HL-60/S4 treated with retinoic acid at 250 ng/mL for 4 days and 3 days (cell line): Measurements from ENCODE around the gene THEM5.

Experiments used
- in situ Hi-C: fragments of 300-500 bp; cut with MboI; formaldehyde crosslinking; loops from 2 replicates; pipeline ENCODE4 v1.7.0; 2022; ENCODE audit warnings: low sequenced_read_pairs

The THEM5 gene

DNA sequence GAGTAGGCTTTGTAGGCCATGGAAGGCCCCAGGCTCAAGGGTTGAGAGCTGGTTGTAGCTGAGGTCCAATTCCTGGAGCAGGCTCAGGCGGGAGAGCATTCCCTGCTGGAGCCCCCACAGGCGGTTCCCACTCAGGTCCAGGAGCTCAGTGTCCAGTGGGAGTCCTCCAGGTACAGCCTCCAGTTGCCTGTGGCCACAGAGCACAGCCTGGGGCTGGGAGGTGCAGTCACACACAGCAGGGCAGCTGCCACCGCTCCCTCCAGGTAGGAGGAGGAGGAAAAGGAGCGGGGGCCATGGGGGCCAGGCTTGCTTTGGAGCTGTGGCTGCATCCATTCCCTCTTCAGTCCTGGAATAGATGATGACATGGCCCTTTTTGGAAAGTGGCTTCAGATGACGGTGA lies 51.1 kb downstream of the THEM5 start:
- in situ Hi-C loops = no loop called here

DNA sequence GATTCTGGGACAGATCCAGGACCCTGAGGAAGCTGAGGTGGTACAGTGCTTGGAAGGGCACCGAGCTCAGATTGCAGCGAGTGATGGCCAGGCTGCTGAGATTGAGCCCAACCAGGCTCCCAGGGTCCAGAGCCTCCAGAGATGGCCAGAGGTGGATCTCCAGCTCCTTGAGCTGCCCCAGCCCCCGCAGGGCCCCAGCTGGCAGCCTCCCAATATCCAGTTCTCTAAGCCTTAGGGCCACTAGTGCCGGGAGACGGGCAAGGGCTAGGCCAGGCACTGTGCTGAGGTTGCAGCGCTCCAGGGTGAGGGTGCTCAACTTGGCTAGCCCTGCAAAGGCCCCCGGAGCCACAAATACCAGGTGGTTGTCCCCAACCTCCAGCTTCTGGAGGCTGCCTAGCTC lies 51.7 kb downstream of the THEM5 start:
- in situ Hi-C loops = no loop called here

DNA sequence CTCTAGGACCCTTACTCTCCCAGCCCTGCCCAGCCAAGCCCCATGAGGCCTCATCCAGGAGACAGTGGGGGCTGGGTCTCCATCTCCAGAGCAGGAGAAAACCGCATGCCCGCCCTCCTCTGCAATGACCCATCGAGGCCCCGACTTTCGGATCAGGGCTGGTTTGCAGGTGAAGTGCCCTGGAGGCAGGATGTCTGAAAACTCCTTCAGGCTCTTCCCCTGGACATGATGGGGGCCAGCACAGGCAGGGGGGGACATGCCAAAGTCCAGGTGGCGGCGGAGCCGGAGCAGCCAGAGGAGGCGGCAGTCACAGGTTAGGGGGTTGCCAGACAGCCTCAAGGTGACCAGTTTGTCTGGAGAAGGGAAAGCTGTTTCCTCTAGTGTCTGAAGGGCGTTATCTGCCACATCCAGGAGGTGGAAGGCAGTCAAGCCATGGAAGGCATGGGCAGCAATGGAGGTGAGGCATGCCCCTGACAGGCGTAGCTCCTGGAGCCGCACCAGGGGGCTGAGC lies 52.1 kb downstream of the THEM5 start:
- in situ Hi-C loops = no loop called here

DNA sequence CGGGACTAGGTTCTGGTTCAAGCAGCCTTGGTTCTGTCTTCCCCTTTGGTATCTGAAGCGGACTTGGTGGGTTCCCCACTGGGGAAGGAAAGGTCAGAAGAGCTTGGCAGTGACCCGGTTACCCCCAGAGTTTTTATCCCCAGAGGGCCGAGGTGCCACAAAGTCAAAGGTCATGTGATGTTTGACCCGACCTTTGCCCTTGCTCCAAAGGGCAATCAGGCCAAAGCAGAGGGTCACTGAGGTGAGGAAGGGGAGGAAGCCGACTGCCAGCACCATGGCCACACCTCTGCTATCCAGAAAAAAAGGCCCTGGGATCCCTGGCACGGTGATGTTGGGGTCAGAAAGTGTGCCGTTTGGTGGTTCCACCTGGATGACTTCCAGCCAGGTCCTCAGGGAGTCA lies 52.7 kb downstream of the THEM5 start:
- in situ Hi-C loops = no loop called here

DNA sequence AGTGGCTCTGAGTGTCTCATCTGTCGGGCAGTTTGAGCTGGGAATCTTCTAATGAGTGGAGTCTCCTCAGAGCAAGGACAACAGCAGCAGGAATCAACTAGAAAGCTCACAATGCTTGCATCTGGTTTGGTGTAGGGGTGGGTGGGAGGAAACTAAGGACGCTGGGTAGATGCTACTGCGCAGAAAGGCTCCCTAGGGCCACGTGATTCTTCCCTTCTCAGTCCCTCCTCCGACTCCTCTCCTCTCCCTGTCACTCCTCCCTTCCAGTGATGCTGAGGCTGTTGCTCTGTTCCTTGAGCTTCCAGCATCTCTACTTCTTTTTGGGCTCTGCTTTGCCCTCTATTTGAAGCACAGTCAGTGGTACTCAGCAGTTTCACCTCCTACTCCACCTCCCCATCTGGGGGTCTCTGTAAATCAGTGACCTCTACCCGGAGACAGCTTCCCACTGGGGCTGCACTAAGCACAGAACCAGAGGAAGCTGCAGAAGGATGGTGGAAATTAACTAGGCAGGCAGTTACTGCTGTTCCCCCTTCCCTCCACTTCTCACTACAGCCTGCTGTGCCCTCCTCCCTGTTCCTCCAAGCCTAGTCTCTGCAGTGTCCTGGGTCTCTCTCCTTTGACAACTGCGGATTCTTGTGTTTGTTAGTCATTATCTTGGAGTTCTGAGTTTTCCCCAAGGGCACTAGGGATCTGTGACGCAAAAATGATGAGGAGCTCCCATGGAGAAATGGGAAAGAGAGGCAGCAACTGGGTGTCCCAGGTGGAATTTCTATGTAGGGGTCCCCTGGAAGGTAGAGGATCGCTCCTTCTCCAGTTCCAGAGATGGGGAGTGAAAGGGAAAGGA lies 54.1 kb downstream of the THEM5 start:
- in situ Hi-C loops = no loop called here

DNA sequence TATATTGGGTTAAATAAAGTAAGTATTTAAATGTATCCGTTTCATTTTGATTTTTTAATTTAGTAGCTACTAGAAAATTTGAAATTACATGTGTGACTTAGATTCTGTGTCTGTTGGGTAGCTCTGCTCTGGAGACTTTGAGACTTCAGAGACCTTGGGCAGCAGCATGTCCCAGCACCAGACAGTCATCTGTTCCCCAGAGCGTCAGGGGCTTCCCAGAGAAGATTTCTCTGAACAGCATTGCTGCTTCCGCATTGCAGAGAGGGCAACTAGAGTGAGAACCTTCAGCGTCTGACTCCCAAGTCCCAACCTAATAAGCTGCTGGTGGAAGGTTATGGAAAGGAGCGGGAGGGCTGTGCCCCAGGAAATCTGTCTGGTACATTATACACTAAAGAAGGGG lies 54.9 kb downstream of the THEM5 start:
- in situ Hi-C loops = no loop called here
